Measurements from ENCODE around the gene ZEB2.

- TF ChIP-seq CTCF (IDR thresholded peaks at IDR 0.05) (no peak), POLR2AphosphoS5 (IDR thresholded peaks at IDR 0.05) (no peak), POLR2A (IDR thresholded peaks at IDR 0.05) (no peak), EP300 (IDR thresholded peaks at IDR 0.05) (no peak)
Measured at GRCh38 chr2:144339048-144339447, 180.9 kb downstream of the ZEB2 start.

All from stomach (tissue), 4 donors.